Stimulated activated CD4-positive, alpha-beta T cell treated with anti-CD3 and anti-CD28 coated beads, Interleukin-12 subunit alpha, Interleukin-12 subunit beta, amount 100 ng/mL, for 48 hours (primary cell): ENCODE measurements around the gene RAET1E.
"Not testable (repeated sequence)": the region's sequence is repeated elsewhere in the genome, so short reads cannot be mapped to it uniquely, and the experiment has no call there.

Source experiments
- DNase-seq, 3 donors: peaks; one replicate each; pipeline ENCODE4 v3.0.0-alpha.2; 2020; ENCODE audit warnings: low read depth in 2 of 3, low spot score in 1 of 3

Gene RAET1E

GRCh38 chr6:149929422-149929821, 31.5 kb upstream of the RAET1E start:
- DNase-seq, result no peak

GRCh38 chr6:149927025-149927424, 29.1 kb upstream of the RAET1E start:
- DNase-seq, result not testable (repeated sequence)

- peak; percentile 71 to 90 (median 80) for DNase-seq
These were observed 28.3 kb upstream of the RAET1E start for GRCh38 chr6:149925974-149926777.

GRCh38 chr6:149925253-149925973, 27.5 kb upstream of the RAET1E start:
- no peak for DNase-seq

GRCh38 chr6:149924933-149925252, 27.0 kb upstream of the RAET1E start:
- DNase-seq, result no peak

- no peak for DNase-seq
These were observed 26.5 kb upstream of the RAET1E start for GRCh38 chr6:149924206-149924932.

- no peak for DNase-seq
These were observed 25.5 kb upstream of the RAET1E start for GRCh38 chr6:149923327-149923986.

- DNase-seq, result peak; percentile 72 to 77 (median 77)
These were observed 24.9 kb upstream of the RAET1E start, which contains the start of gene RAET1G for GRCh38 chr6:149922642-149923326. Gene RAET1G (minus strand): TSS chr6:149923121. CDS start chr6:149923010, 111 bp downstream.

GRCh38 chr6:149922091-149922490, 24.2 kb upstream of the RAET1E start:
- not testable (repeated sequence) for DNase-seq

GRCh38 chr6:149921361-149921760, 23.4 kb upstream of the RAET1E start:
- DNase-seq, result no peak

- DNase-seq, result no peak
These were observed 21.9 kb upstream of the RAET1E start for GRCh38 chr6:149919834-149920225.

- not testable (repeated sequence) for DNase-seq
These were observed 21.4 kb upstream of the RAET1E start for GRCh38 chr6:149919126-149919833.

GRCh38 chr6:149918151-149918905, 20.4 kb upstream of the RAET1E start:
- DNase-seq, result no peak

GRCh38 chr6:149917679-149918078, 19.8 kb upstream of the RAET1E start:
- DNase-seq, result no peak

GRCh38 chr6:149915970-149916865, 18.3 kb upstream of the RAET1E start:
- no peak for DNase-seq

- no peak for DNase-seq
These were observed 15.8 kb upstream of the RAET1E start for GRCh38 chr6:149913540-149914240.

- no peak for DNase-seq
These were observed 15.2 kb upstream of the RAET1E start for GRCh38 chr6:149913085-149913484.

- not testable (repeated sequence) for DNase-seq
These were observed 14.8 kb upstream of the RAET1E start for GRCh38 chr6:149912680-149913079.
